K562 (cell line): ENCODE measurements around the gene CHMP4B. TPM values are rescaled to one million over a fixed set of nuclear protein-coding genes. Genes with fewer than 3 reads are reported as not detected.

Source experiments
- ATAC-seq: fragments of 200-7000 bp; cut with Tn5 transposase; 3 replicates; pipeline ENCODE4 v1.9.1; 2020; ENCODE audit warnings: moderate library complexity
- BruUV-seq: library from RNA; stranded (reverse); fragments of 400-500 nt; replicated peaks from 2 replicates; lab custom pipeline; 2021; lab: Mats Ljungman, UMichigan
- CTCF ChIA-PET: fragments of 300-600 bp; formaldehyde crosslinking; extraction: SDS; loops from one replicate; lab custom pipeline; 2021; ENCODE audit warnings: low intra/inter-chr PET ratio; lab: Yijun Ruan, JAX
- POLR2A ChIA-PET: fragments of 300-600, 350-650 bp; sonication (Branson Sonifier 250); formaldehyde crosslinking; extraction: SDS; loops from one replicate; lab custom pipeline; 2021; ENCODE audit warnings: antibody characterized with exemption, inconsistent platforms; lab: Yijun Ruan, JAX
- DNase-seq, 4 experiments: peaks; one replicate each; pipeline versions ENCODE4 v3.0.0 to v3.0.0-alpha.2; 2011 to 2018; ENCODE audit warnings: low spot score in 3 of 4, mixed read lengths in 3 of 4; ENCODE audit errors: extremely low read depth in 1 of 4
- FAIRE-seq: peaks from 2 replicates; lab custom pipeline; 2011; peaks lifted over from hg19 to GRCh38; lab: Jason Lieb, UNC
- H2AFZ ChIP-seq: 2 replicates; pipeline ENCODE4 v1.6.0; 2011; ENCODE audit warnings: low read depth, low read length, control low read depth, inconsistent platforms
- H3K27ac ChIP-seq: fragments of 200-600 bp; 3 replicates; pipeline ENCODE4 v1.8.0; 2011; ENCODE audit warnings: low read depth, mild to moderate bottlenecking, control low read depth, inconsistent platforms, low read length, moderate library complexity, mixed read lengths; ENCODE audit errors: extremely low read depth
- H3K27me3 ChIP-seq, 2 experiments: fragments of 300-600 bp in 1 of 2; 2 replicates in 1 of 2; 3 replicates in 1 of 2; pipeline versions ENCODE4 v1.6.0 to v1.8.0; 2011; ENCODE audit warnings: inconsistent platforms in 2 of 2, low read length in 2 of 2, mild to moderate bottlenecking in 1 of 2, mixed read lengths in 1 of 2, moderate library complexity in 1 of 2; ENCODE audit not compliant: control insufficient read depth in 2 of 2, insufficient read depth in 2 of 2
- H3K36me3 ChIP-seq: fragments of 300-600 bp; 3 replicates; pipeline ENCODE4 v1.8.0; 2011; ENCODE audit warnings: mild to moderate bottlenecking, low read length, inconsistent platforms; ENCODE audit not compliant: control insufficient read depth, insufficient read depth
- H3K4me1 ChIP-seq, 2 experiments: fragments of 200-600 bp in 1 of 2; replicated peaks in 1 of 2; 2 replicates in 1 of 2; 3 replicates in 1 of 2; pipeline versions ENCODE4 v1.5.1 to v1.8.0; 2011; ENCODE audit warnings: inconsistent platforms in 2 of 2, low read length in 2 of 2, mild to moderate bottlenecking in 1 of 2, mixed read lengths in 1 of 2, moderate library complexity in 1 of 2; ENCODE audit not compliant: control insufficient read depth in 2 of 2, insufficient read depth in 2 of 2
- H3K4me2 ChIP-seq: 2 replicates; pipeline ENCODE4 v1.6.1; 2011; ENCODE audit warnings: low read length, control low read depth, inconsistent platforms, mixed read lengths; ENCODE audit not compliant: insufficient read depth
- H3K4me3 ChIP-seq: fragments of 200-600 bp; sonication (generic), shearing (Covaris generic); 2 replicates; pipeline ENCODE4 v1.5.1; 2016; ENCODE audit warnings: control low read depth, inconsistent platforms
- H3K79me2 ChIP-seq: fragments of 200-600 bp; 3 replicates; pipeline ENCODE4 v1.8.0; 2011; ENCODE audit warnings: low read length, inconsistent platforms; ENCODE audit not compliant: control insufficient read depth, insufficient read depth
- H3K9ac ChIP-seq, 2 experiments: 2 replicates each; pipeline versions ENCODE4 v1.6.0 to v1.6.1; 2011; ENCODE audit warnings: low read depth in 2 of 2, low read length in 2 of 2, control low read depth in 1 of 2, inconsistent platforms in 1 of 2, mild to moderate bottlenecking in 1 of 2, mixed read lengths in 1 of 2; ENCODE audit not compliant: insufficient read depth in 1 of 2
- H3K9me1 ChIP-seq: one replicate; pipeline ENCODE4 v1.6.0; 2011; ENCODE audit warnings: inconsistent platforms, mild to moderate bottlenecking, low read length, moderate library complexity; ENCODE audit not compliant: control insufficient read depth, insufficient read depth
- H3K9me3 ChIP-seq: replicated peaks from 2 replicates; pipeline ENCODE4 v1.5.1; 2011; ENCODE audit warnings: low read depth, low read length, inconsistent platforms; ENCODE audit not compliant: control insufficient read depth, insufficient read depth
- H4K20me1 ChIP-seq: replicated peaks from 2 replicates; pipeline ENCODE4 v1.6.1; 2011; ENCODE audit warnings: low read length, inconsistent platforms, mixed read lengths; ENCODE audit not compliant: control insufficient read depth, insufficient read depth
- BACH1 ChIP-seq: fragments of 200-800 bp; sonication (Bioruptor generic); IDR thresholded peaks from 2 replicates; pipeline ENCODE4 v1.6.1; 2016; ENCODE audit warnings: missing genetic modification characterization, missing compliant biosample characterization
- CBFA2T2 ChIP-seq: fragments of 450-650 bp; conservative IDR thresholded peaks from 2 replicates; pipeline ENCODE4 v1.6.1; 2017; ENCODE audit warnings: mild to moderate bottlenecking
- ZNF316 ChIP-seq: fragments of 450-650 bp; IDR thresholded peaks from 2 replicates; pipeline ENCODE4 v1.6.1; 2016
- WGBS: fragments of 100-300 bp; shearing (Covaris generic); methylation state at CpG from one replicate; pipeline ENCODE4 v1.1.6; 2016; ENCODE audit warnings: low coverage, mixed read lengths; ENCODE audit not compliant: insufficient coverage; ENCODE audit errors: missing lambda C conversion rate; 5-methylcytosine and 5-hydroxymethylcytosine counted together
- in situ Hi-C: fragments of 300-500 bp; cut with MboI; formaldehyde crosslinking; loops from 4 replicates; pipeline ENCODE4 v1.15.0; 2018; ENCODE audit warnings: inconsistent platforms, mixed read lengths
- intact Hi-C: fragments of 100-400 bp; cut with micrococcal nuclease; formaldehyde crosslinking; loops from 2 replicates; pipeline ENCODE4 v1.14.2; 2022
- polyA plus RNA-seq, 8 experiments: library from polyadenylated mRNA; depleted of rRNA in 4 of 8; stranded (reverse) in 5 of 8; unstranded in 3 of 8; fragments of >200 nt; fragmentation: Nextera tagmentation in 2 of 8; fragmentation: Illumina TruSeq in 1 of 8; extraction: Ambion mirVana in 2 of 8; extraction: Trizol in 1 of 8; gene quantifications; 2 replicates each; pipeline versions ENCODE4 v1.2.1 to v1.2.3, GENCODE V29; 2011 to 2014; ENCODE audit warnings: inconsistent platforms in 1 of 8, missing spikeins in 1 of 8
- total RNA-seq, 7 experiments: library from RNA; depleted of rRNA in 6 of 7; stranded (reverse); fragments of >200 nt in 6 of 7; fragmentation: Illumina TruSeq in 2 of 7; extraction: Trizol in 2 of 7; gene quantifications; 2 replicates each; pipeline versions ENCODE4 v1.2.1 to v1.2.3, GENCODE V29; 2011 to 2021; ENCODE audit warnings: low replicate concordance in 1 of 7
- TF ChIP-seq, protein P1 (sequence below): fragments of 250-450 bp; sonication (Bioruptor Pico); IDR thresholded peaks from 2 replicates; pipeline ENCODE4 v1.4.0; 2020; ENCODE audit warnings: borderline replicate concordance
- TF ChIP-seq, protein P2 (sequence below): sonication (generic); formaldehyde crosslinking; IDR thresholded peaks from 2 replicates; pipeline ENCODE4 v1.8.0; 2023; ENCODE audit warnings: missing genetic modification reagents, mild to moderate bottlenecking, borderline replicate concordance

Gene CHMP4B
- total and polyA plus RNA-seq, 9 of the 15 experiments (the other 6 are each of a cell fraction or from before 2014, with no cell fraction given) = 1.8 to 64.7 (median 31.8) TPM

DNA sequence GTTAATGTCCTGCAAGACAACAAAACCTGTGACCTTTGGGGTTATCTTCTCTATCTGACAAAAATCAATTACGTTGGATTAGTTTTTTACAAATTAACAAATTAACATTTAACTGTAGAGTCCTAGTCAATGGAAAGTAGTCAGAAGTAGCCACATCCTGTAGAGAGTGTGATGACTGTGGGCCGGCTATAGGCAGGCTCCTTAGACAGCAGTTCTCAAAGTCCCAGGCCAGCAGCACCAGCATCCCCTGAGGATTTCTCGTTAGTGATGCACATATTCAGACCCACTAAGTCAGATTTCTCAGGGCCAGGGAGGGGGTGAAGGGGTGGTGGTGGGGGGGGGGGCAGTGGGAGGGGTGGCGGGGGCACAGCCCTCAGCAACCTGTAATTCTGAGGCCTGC, 42.1 kb upstream of the CHMP4B start:
- TF ChIP-seq BACH1 (no peak), ZNF316 (no peak), CBFA2T2 (no peak)
- TF ChIP-seq, protein P1, sequence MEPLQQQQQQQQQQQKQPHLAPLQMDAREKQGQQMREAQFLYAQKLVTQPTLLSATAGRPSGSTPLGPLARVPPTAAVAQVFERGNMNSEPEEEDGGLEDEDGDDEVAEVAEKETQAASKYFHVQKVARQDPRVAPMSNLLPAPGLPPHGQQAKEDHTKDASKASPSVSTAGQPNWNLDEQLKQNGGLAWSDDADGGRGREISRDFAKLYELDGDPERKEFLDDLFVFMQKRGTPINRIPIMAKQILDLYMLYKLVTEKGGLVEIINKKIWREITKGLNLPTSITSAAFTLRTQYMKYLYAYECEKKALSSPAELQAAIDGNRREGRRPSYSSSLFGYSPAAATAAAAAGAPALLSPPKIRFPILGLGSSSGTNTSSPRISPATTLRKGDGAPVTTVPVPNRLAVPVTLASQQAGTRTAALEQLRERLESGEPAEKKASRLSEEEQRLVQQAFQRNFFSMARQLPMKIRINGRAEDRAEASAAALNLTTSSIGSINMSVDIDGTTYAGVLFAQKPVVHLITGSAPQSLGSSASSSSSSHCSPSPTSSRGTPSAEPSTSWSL (CRISPR knock-in tag) = no peak
- TF ChIP-seq, protein P2, sequence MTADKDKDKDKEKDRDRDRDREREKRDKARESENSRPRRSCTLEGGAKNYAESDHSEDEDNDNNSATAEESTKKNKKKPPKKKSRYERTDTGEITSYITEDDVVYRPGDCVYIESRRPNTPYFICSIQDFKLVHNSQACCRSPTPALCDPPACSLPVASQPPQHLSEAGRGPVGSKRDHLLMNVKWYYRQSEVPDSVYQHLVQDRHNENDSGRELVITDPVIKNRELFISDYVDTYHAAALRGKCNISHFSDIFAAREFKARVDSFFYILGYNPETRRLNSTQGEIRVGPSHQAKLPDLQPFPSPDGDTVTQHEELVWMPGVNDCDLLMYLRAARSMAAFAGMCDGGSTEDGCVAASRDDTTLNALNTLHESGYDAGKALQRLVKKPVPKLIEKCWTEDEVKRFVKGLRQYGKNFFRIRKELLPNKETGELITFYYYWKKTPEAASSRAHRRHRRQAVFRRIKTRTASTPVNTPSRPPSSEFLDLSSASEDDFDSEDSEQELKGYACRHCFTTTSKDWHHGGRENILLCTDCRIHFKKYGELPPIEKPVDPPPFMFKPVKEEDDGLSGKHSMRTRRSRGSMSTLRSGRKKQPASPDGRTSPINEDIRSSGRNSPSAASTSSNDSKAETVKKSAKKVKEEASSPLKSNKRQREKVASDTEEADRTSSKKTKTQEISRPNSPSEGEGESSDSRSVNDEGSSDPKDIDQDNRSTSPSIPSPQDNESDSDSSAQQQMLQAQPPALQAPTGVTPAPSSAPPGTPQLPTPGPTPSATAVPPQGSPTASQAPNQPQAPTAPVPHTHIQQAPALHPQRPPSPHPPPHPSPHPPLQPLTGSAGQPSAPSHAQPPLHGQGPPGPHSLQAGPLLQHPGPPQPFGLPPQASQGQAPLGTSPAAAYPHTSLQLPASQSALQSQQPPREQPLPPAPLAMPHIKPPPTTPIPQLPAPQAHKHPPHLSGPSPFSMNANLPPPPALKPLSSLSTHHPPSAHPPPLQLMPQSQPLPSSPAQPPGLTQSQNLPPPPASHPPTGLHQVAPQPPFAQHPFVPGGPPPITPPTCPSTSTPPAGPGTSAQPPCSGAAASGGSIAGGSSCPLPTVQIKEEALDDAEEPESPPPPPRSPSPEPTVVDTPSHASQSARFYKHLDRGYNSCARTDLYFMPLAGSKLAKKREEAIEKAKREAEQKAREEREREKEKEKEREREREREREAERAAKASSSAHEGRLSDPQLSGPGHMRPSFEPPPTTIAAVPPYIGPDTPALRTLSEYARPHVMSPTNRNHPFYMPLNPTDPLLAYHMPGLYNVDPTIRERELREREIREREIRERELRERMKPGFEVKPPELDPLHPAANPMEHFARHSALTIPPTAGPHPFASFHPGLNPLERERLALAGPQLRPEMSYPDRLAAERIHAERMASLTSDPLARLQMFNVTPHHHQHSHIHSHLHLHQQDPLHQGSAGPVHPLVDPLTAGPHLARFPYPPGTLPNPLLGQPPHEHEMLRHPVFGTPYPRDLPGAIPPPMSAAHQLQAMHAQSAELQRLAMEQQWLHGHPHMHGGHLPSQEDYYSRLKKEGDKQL (CRISPR knock-in tag) = no peak
- TF ChIP-seq, all 486 proteins: peak for 0
- WGBS = 45% methylated on average over 3 of the region's 4 CpGs
- CTCF ChIA-PET = interaction anchor here (0.6 kb wide), 1 partner anchor 341 kb away, joined by 3 read pairs; no protein-coding TSS in a partner anchor

More for the DNA sequence above, 42.1 kb upstream of the CHMP4B start:
- Histone ChIP-seq H3K27me3 (no peaks in the 10 kb centered on the region), H3K9me1 (no peaks in the 10 kb centered on the region), H4K20me1 (no peaks in the 10 kb centered on the region), H3K4me3 (no peak overlapping the region), H3K9me3 (no peaks in the 10 kb centered on the region), H3K27ac (no peak overlapping the region), H3K79me2 (no peaks in the 10 kb centered on the region), H3K4me2 (no peak overlapping the region), H2AFZ (no peak overlapping the region), H3K9ac (no peak overlapping the region), H3K36me3 (no peaks in the 10 kb centered on the region), H3K4me1 (peaks cover 8 to 10% of the 10 kb centered on the region in 2 experiments; a peak in 4 of 5 replicates)
- in situ Hi-C loops = no loop called here
- FAIRE-seq (no peak), DNase-seq (no peak), ATAC-seq (no peak)
- no TSS peak for BruUV-seq
- POLR2A ChIA-PET = interaction anchor here (1.0 kb wide), 1 partner anchor 9 kb away, joined by 4 read pairs; no protein-coding TSS in a partner anchor
- intact Hi-C loops = no loop called here
